EH (cell line): ENCODE data around the gene KIF22.
A peak's percentile ranks its signal among the peaks of the same experiment; 100 is the strongest.
"Not testable (repeated sequence)": the region's sequence is repeated elsewhere in the genome, so short reads cannot be mapped to it uniquely, and the experiment has no call there.

ENCODE experiments used
- DNase-seq: peaks from one replicate; pipeline ENCODE4 v3.0.0-alpha.2; 2015; ENCODE audit warnings: low read depth

Gene KIF22

DNA sequence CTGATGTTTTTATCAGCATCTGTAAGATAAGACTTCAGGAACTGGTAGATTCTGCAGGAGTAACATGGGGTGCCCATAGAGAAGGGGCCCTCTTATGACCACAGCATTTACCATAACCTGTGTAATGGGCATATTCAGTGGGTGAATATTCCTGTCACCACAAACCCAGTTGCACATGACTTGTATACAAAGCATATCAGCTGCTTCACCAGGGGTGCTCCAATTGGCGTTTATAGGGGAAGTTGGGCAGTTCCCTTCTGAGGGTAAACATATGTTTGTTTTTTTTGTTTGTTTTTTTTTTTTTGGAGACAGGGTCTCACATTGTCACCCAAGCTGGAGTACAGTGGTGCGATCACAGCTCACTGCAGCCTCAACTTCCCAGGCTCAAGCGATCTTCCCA lies 24.0 kb upstream of the KIF22 start:
- DNase-seq, result no peak

DNA sequence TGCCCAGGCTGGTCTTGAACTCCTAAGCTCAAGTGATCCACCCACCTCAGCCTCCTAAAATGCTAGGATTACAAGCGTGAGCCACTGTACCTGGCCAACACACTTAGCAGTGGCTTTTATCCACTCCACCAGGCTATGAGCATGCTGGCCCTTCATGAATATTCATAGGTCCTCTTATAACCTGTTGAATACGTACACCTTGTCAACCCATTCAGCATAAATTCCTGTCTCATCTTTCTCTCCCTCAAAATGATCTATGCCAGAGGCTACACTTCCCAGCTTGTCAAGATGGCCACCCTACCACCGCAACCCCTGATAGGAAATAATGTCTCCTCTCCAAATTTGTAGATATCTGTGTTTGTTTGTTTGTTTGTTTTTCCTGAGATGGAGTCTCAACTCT lies 23.5 kb upstream of the KIF22 start:
- DNase-seq, result no peak

DNA sequence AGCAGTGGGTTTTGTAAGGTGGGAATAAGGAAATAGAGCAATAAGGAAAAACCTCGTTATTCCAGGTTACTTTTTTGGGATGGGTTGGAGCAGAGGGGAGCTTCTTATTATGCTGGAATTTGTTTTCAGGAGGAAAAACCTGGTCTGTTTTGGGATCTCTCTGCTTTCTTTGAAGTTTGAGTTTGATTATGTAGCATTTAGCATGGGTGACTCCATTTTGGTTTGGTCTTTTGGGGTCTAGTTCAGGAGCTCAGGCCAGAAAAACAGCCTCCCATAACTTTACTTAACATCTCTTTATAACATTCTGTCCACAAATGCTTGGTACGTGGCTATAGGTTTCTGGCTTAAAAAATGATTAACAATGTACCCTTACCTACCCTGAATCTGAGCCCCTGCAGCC lies 21.0 kb upstream of the KIF22 start:
- DNase-seq, result no peak

DNA sequence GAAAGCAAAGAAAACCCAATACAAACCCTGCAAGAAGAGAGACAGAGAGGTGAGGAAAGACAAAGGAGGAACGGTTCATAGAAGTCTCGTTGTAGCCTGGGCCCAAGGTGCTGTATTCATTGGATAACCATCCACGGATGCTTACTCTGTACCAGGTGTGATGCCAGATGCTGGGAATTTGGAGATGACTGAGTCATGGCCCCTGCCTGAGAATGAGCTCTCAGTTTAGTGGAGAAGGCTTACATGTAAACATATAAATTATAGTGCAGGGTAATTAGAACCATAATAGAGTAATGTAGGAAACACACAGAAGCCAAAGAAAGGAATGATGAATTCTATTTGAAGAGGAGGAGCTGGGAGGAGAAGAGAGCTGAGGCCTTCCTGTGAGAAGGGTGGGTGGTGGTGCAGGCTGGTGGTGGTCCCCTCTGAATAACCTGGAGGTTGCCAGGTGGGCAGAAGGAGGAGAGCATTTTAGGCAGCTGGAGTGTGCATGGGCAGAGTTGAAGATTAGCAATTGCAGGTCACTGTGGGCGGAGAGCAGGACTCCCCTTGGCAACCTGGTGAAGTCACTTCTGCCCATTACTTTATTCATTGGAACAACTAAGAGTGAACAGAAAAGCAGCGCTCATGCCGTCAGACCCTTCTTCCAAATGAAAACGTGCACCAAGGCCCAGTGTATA lies 20.2 kb upstream of the KIF22 start:
- no peak for DNase-seq

DNA sequence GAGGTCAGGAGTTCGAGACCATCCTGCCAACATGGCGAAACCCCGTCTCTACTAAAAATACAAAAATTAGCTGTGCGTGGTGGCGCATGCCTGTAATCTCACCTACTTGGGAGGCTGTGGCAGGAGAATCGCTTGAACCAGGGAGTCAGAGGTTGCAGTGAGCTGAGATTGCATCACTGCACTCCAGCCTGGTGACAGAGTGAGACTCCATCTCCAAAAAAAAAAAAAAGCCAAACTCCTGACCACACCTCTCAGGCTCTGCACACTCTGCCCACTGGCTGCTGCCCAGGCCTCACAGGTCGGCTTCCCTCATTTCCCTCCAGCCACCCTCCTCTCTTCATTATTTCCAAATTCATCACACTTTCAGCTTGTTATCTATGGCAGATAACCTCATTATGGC lies 18.2 kb upstream of the KIF22 start:
- not testable (repeated sequence) for DNase-seq

DNA sequence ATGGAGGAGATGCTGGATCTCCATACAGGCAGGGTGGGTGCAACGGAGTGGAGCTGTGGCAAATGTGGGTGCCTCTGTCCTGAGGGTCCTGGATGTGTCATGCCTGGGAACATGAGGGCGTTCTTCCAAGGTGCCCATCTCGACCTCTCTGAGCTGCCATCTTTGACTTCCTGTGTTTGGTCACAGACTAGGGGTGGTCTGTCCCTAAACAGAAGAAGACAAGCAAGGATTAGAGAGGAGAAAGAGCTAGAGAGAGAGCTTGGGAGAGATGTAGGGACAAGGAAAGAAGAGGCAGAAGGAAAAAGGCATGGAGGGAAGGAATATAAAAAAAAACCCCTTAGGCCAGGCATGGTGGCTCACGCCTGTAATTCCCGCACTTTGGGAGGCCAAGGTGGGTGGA lies 15.8 kb upstream of the KIF22 start:
- no peak for DNase-seq

DNA sequence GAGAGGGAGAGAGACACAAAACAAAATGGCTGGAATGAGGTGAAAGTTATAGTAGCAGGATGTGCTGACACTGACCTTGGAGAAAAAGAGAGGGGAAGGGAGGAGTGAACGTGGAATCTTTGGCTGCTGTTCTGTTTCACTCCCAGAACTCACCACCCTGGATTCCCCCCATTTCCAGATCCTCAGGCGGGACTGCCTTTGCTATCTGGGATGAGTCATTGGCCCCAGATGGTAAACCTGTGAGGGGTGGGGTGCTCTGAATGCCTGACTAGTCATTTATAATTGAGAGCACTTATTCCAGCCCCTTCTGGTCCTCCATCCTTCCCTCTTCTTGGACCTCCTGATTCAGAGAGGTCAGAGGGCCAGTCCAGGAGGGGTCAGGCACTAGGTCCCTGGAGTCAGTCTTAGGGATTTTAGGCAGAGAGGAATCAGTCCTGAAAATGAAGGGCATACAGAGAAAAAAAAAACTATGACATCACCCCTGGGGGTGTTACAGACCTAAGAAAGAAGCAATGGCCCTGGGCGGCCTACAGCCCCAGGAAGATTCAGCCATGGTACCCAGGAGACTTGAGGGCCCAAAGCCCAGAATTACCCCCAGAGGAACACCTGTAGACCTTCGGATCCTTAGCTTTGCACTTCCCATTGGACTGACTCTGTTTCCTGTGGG lies 14.7 kb upstream of the KIF22 start:
- DNase-seq, result peak; percentile 49

DNA sequence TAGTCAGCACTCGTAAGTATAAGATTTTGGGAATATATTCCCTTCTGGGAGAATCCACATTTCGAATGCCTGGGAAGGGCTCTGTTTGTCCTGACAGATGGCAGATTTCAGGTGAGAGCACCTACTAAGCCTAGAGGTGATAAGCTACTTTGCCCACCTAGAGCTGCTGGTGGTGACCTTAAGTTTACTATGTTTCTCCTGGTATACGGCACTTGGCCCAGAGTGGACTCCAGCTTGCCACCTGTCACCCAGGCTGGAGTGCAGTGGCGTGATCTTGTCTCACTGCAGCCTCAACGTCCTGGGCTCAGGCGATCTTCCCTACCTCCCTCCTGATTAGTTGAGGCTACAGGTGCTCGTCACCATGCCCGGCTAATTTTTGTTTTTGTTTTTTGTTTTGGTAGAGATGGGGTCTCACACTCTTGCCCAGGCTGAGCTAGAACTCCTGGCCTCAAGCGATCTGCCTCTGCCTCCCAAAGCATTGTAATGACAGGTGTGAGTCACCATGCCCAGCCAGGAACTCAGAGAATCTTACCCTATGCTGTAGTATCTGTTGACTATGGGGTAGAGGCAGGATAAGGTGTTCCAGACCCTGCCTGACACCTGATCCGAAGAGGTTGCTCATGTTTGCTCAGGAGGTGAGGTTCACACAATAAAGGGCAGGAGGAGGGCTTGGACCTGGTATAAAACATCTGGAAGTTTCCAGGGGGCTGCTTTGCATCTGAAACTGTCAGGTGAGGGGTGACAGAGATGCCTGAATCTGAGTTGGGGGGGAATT lies 12.8 kb upstream of the KIF22 start, which contains the start of gene ZG16:
TSS of gene ZG16 (plus strand) at position 681 of the 775 bp plus-strand sequence. CDS start 1,011 bp downstream, outside the sequence.
- DNase-seq, result no peak

DNA sequence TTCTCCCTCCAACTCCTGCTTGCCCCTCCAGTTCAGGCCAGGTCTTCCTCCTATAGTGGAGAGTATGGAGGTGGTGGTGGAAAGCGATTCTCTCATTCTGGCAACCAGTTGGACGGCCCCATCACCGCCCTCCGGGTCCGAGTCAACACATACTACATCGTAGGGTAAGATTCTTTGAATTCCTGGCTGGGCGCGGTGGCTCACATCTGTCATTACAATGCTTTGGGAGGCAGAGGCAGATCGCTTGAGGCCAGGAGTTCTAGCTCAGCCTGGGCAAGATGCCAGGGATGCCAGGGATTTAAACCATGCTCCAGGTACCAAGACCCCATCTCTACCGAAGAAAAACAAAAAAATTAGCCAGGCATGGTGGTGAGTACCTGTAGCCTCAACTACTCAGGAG lies 11.1 kb upstream of the KIF22 start:
- peak; percentile 31 for DNase-seq

DNA sequence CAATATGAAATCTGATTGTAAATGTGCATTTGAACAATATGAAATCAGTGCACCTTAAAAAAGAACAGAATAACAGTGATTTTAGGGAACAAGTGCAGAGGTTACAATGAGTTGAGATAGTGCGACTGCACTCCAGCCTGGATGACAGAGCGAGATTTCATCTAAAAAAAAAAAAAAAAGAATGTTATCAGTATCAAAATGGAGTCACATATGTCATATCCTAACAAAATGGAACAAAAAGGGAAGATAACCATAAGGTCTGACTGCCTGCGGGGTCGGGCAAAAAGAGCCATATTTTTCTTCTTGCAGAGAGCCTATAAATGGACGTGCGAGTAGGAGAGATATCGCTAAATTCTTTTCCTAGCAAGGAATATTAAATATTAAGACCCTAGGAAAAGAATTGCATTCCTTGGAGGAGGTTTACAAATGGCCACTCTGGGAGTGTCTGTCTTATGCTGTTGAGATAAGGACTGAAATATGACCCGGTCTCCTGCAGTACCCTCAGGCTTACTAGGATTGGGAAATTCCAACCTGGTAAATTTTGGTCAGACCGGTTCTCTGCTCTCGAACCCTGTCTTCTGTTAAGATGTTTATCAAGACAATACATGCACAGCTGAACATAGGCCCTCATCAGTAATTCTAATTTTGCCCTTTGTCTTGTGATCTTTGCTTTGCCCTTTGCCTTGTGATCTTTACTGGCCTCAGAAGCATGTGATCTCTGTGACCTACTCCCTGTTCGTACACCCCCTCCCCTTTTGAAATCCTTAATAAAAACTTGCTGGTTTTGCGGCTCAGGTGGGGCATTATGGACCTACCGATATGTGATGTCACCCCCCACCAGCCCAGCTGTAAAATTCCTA lies 7.2 kb upstream of the KIF22 start:
- DNase-seq, result not testable (repeated sequence)

DNA sequence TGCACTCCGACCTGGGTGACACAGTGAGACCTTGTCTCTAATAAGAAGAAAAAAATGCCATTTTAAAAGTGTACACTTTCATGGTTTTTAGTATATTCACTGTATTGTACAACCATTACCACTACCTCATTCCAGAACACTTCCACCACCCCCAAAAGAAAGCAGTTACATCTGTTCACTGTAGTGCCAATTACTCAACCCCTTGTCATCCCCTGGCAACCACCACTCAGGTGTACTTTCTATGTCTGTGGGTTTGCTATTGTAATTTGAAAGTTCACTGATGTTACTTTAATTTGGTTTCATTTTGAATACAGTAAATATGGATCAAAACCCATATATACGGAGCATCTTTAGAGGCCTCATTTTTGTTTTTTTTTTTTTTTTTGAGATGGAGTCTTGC lies 6.4 kb upstream of the KIF22 start:
- no peak for DNase-seq

DNA sequence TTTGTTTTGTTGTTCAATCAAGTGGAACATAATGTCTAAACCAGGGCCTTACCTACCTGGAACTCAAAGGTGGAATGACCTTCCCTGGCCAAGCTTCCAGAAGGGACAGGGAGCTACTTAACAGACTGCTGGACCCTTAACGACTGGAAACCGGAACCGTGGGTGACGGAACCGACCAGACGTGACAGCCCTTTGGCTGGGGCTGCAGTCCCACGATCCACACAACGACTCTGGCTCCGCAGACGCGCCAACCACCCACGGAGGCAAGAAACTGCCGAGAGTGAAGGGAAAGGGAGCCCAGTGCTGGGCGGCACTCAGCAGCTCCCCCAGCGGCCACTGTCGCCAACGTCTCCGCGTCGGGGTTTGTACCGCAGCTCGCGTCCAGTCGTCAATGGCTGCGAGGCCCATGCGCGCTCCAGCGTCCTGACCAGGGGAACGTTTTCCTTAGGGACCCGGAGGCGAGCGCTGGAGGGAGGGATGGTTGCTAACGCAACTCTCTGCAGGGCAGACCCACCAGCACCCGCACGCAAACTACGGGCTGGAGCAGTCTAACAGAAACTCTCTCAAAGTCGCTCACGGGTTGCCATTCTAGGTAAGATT lies 5.5 kb upstream of the KIF22 start:
- peak; percentile 62 for DNase-seq

DNA sequence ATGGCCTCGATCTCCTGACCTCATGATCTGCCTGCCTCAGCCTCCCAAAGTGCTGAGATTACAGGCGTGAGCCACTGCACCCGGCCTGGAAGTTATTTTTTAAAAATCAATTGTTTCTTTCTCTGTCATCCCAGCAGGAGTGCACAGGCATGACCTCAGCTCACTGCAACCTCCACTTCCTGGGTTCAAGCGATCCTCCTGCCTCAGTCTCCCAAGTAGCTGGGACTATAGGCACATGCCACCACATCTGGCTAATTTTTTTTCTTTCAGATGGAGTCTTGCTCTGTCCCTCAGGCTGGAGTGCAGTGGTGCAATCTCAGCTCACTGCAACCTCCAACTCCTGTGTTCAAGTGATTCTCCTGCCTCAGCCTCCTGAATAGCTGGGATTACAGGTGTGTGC lies 3.4 kb upstream of the KIF22 start:
- not testable (repeated sequence) for DNase-seq

DNA sequence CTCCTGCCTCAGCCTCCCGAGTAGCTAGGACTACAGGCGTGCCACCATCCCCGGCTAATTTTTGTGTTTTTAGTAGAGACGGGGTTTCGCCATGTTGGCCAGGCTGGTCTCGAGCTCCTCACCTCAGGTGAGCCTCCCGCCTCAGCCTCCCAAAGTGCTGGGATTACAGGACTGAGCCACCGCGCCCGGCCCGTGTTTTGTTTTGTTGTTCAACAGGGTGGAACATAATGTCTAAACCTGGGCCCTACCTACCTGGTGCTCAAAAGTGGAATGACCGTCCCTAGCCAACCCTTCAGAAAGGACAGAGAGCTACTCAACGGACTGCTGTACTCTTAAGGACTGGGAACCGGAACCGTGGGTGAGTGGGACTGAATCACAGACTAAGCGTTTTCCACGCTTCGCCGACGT lies 772 bp upstream of the KIF22 start:
- DNase-seq, result no peak

DNA sequence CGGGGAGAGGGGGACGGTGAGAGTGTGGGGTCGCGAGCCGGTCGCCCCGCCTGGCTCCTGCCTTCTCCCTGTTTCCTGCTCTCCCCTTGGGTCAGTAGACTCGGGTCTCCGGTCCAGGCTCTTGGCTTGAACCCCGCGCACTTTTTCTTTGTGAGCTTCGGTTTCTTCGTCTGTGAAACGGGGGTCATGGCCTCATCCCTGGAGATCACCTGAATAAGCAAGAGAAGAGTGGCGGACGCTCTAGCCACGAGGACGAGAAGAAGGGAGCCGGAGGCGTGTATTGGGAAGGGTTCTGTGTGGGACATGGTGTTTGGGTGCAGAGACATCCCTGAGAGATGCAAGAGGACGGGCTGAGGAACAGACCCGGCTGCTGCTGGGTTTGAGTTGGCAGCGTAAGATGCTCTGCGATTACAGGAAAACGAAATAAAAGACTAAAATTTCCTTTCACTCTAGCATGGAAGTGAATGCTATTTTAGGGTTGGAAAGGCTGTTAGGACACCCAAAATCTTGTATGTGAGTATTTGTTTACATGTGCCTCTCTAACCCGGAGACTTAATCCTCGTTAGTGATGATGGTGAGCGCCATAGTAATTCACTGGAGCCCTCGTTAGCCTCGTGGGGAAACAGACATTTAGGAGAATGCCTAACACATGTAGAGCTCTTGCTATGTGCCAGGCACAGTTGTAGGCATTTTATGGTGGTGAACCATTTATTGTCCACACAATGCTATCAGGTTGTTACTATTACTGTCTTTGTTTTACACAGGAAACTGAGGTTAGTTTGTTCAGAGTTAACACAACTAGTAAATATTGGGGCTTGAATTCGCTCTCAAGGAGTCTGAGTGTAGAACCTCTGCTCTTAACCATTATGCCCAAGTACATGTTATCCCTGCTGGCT lies 646 bp downstream of the KIF22 start:
- DNase-seq, result peak; percentile 26

DNA sequence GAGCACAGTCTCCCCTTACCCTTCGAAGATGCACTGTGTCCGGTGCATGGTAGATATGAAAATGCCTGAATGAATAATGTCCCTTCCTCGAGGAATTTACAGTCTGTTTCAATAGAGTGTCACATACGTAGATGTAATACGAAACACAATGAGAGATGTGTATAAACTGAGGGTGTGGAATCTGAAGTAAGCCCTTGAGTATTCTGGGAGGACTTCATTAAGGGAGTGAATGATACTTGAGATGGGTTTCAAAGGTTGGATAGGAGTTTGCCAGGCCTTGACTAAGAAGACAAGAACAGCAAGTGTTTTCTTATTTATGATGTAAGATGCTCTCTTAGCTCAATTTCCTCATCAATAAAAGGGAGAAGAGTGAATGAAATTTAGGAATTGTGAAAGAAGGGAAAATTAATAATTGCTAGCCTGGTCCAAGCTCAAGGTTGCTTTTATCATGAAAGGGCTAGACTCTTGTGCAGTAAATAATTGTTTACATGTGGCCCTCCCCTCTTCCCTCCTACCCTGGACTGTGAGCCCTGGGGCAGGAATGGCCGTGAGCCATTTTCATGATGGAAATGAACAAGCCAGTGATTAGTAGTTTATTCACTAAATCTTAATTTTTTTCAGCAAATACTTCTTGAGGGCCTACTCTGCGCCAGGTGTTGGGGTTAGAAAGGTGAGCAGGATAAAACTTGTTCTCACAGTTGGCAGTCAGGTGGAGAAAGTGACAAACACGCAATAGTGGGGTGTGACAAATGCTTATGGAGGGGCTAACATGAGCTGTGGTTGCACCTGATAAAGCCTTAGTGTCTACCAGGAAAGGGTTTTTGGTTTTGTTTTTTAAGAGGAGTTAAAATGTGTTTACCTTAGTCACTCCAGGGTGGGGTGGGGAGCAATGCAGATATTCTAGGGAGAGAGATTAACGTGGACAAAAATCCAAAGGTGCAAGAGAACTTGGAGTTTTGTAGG lies 1.6 kb downstream of the KIF22 start:
- DNase-seq, result no peak

DNA sequence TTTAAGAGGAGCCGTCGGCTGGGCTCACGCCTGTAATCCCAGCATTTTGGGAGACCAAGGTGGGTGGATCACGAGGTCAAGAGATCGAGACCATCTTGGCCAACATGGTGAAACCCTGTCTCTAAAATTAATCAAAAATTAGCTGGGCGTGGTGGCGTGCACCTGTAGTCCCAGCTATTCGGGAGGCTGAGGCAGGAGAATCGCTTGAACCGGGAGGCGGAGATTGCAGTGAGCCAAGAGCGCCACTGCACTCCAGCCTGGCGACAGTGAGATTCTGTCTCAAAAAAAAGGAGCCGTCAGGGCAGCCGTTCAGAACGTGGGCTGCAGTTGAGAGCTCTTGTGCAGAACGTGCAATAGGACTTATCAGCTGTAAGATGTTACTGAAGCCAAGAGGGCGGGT lies 2.6 kb downstream of the KIF22 start:
- DNase-seq, result not testable (repeated sequence)

DNA sequence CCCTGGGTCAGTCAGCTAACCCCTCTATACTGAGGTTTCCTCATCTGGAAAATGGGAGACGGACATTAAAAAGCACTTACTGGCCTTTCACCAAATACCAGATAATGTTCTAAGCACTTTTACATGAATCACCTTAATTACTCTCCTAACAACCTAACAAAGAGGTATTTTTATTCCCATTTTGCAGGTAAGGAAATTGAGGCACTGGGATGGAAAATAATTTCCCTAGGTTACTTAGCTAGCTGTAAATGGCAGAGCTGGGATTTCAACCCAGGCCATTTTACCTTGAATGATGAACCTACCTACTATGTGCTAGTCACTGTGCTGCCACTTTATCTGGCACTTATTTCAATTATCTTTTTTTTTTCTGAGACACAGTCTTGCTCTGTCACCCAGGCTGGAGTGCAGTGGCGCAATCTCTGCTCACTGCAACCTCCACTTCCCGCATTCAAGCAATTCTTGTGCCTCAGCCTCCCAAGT lies 3.7 kb downstream of the KIF22 start:
- DNase-seq, result no peak

DNA sequence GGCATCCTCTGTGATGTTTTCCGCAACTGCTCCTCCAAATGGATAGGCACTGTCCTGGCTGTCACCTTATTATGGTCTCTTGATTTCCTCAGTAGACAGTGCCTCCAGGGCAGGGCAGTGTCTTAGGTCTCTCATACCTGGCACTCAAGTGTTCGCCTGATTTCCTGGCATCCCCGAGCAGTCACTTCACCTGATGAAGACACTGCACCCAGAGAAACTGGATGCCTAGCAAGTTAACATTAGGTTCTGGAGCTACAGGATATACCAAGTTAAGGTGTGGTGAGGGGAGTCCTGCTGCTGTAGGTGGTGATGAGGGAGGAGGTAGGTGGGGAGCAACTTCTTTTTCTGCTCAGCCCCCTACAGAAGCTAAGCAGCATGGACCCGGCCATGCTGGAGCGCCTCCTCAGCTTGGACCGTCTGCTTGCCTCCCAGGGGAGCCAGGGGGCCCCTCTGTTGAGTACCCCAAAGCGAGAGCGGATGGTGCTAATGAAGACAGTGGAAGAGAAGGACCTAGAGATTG lies 11.9 kb downstream of the KIF22 start:
- no peak for DNase-seq
